Measurements from ENCODE around the gene SLC7A7. TPM values are rescaled to one million over a fixed set of nuclear protein-coding genes. Genes with fewer than 3 reads are reported as not detected.
"Not testable (repeated sequence)": the region's sequence is repeated elsewhere in the genome, so short reads cannot be mapped to it uniquely, and the experiment has no call there.

SLC7A7 gene
- total RNA-seq, 2 experiments from 2014 or later: 0.23 TPM; not detected in 1

GRCh38 chr14:22830443-22831010 is 15.3 kb upstream of the SLC7A7 start:
- no peaks in the 10 kb centered on the region for H3K27me3 Mint-ChIP-seq (ENCODE audit: low read depth)
- H3K36me3 Mint-ChIP-seq (ENCODE audit: low read depth): peaks cover 40% of the 10 kb centered on the region
- ATAC-seq (peak; percentile 20), DNase-seq (no peak)
- peaks cover 29% of the 10 kb centered on the region for H3K4me1 Mint-ChIP-seq (ENCODE audit: low read depth)
- peak overlapping the region; percentile 96 for H3K27ac Mint-ChIP-seq
- ChIA-PET CTCF (interaction anchor here (0.7 to 23.8 kb wide), 13 partner anchors 9 to 272 kb away, joined by 3 to 590 read pairs (median 4); partner anchors contain the start of genes AJUBA, LRP10, OXA1L and PRMT5), POLR2A (interaction anchor here (0.6 to 1.6 kb wide), 12 partner anchors 9 to 289 kb away, joined by 3 to 10 read pairs (median 4); partner anchors contain the start of genes ACIN1, C14orf119, CEBPE and DAD1)
- H3K4me3 Mint-ChIP-seq: peak overlapping the region; percentile 95
- peaks cover 3% of the 10 kb centered on the region for H3K9me3 Mint-ChIP-seq (ENCODE audit: insufficient read depth)

- no peaks in the 10 kb centered on the region for H3K27me3 Mint-ChIP-seq (ENCODE audit: low read depth)
- ATAC-seq: peak; percentile 93
- ChIA-PET CTCF (interaction anchor here (0.7 to 23.8 kb wide), 12 partner anchors 8 to 272 kb away, joined by 3 to 590 read pairs (median 4); partner anchors contain the start of genes LRP10, OXA1L and PRMT5), POLR2A (interaction anchor here (0.6 to 1.6 kb wide), 13 partner anchors 9 to 289 kb away, joined by 3 to 10 read pairs (median 4); partner anchors contain the start of genes ACIN1, C14orf119, CEBPE and DAD1)
- peak within 1 kb of the TSS; percentile 95 for H3K4me3 Mint-ChIP-seq
- H3K4me1 Mint-ChIP-seq (ENCODE audit: low read depth): peaks cover 32% of the 10 kb centered on the region
- H3K9me3 Mint-ChIP-seq (ENCODE audit: insufficient read depth): peaks cover 3% of the 10 kb centered on the region
- DNase-seq: peak; percentile 95
- H3K36me3 Mint-ChIP-seq (ENCODE audit: low read depth): peaks cover 34% of the 10 kb centered on the region
- H3K27ac Mint-ChIP-seq: peak within 1 kb of the TSS; percentile 96
These were observed 14.6 kb upstream of the SLC7A7 start, which contains the start of gene MRPL52 for GRCh38 chr14:22829661-22830442. MRPL52 (plus strand) TSS chr14:22829887; CDS start chr14:22829913, 26 bp downstream.

GRCh38 chr14:22829076-22829660 is 13.9 kb upstream of the SLC7A7 start:
- H3K9me3 Mint-ChIP-seq (ENCODE audit: insufficient read depth); H3K27me3 Mint-ChIP-seq (ENCODE audit: low read depth); ATAC-seq; DNase-seq: not testable (repeated sequence)
- ChIA-PET CTCF (interaction anchor here (2.2 to 23.8 kb wide), 4 partner anchors 26 to 259 kb away, joined by 10 to 590 read pairs (median 29); partner anchors contain the start of gene LRP10), POLR2A (interaction anchor here (0.6 to 1.1 kb wide), 3 partner anchors 22 to 127 kb away, joined by 3 read pairs; partner anchors contain the start of gene LRP10)
- H3K4me1 Mint-ChIP-seq (ENCODE audit: low read depth): peaks cover 39% of the 10 kb centered on the region
- H3K36me3 Mint-ChIP-seq (ENCODE audit: low read depth): peaks cover 28% of the 10 kb centered on the region
- peak overlapping the region; percentile 96 for H3K27ac Mint-ChIP-seq
- H3K4me3 Mint-ChIP-seq: peak overlapping the region; percentile 95

DNA sequence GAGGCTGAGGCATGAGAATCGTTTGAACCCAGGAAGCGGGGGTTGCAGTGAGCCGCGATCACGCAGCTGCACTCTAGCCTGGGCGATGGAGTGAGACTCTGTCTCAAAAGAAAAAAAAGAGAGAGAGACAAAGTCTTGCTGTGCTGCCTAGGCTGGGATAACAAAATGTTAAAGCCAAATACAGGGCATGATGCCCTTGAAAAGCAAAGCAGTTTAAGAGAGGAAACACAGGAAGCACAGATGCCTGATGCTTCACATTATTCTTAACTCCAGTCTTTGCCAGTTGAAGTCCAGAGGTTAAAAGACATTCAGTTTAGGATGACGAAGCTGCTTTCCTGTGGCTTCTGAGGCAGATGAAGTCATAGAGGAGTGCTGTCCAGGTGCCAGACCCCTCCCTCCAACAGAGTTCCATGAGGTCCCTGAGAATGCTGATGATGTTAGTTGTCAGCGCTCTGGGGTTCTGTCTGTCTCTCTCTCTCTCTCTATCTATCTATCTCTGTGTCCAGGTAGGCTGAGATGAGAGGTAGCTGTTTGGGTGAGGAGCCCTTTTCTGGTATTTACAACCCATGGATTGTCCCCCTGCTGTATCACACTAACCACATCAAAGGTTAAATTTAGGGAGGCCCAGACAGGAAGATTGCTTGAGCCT is 9.6 kb upstream of the SLC7A7 start:
- Mint-ChIP-seq H3K4me3 (no peak overlapping the region), H3K27ac (no peak overlapping the region), H3K27me3 (ENCODE audit: low read depth) (peaks cover 19% of the 10 kb centered on the region), H3K9me3 (ENCODE audit: insufficient read depth) (peaks cover 3% of the 10 kb centered on the region), H3K4me1 (ENCODE audit: low read depth) (peaks cover 35% of the 10 kb centered on the region), H3K36me3 (ENCODE audit: low read depth) (peaks cover 5% of the 10 kb centered on the region)
- ChIA-PET POLR2A (interaction anchor here (0.7 kb wide), 1 partner anchor 9 kb away, joined by 3 read pairs; no protein-coding TSS in a partner anchor), CTCF (interaction anchor here (1.0 to 23.8 kb wide), 12 partner anchors 15 to 268 kb away, joined by 3 to 590 read pairs (median 12); partner anchors contain the start of genes LRP10 and PRMT5)
- ATAC-seq (no peak), DNase-seq (no peak)

DNA sequence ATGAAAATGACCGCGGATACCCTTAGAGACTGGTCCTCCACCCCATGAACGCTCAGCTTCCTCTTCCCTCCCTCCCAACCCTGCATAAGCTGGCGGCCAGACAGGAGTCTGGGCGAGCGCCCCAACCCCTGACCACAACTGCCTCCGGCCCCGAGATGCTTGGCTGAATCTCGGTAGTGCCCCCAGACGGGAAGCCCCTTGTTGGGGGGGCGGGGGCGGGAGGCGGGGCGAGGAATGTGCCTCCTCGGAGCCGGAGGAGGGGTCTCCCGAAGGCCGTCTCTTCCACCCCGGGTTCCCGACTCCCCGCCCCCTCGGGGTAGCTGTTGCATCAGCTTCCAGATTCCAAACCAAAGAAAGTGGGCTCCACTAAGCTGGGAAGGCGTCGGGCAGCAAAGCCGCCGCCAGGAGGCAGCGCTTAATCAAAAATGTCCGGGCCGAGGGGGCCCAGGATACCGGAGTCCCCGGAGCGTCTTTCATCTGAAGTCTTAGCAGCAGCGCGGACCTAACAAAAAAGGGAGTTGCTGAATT is 7.4 kb upstream of the SLC7A7 start:
- ATAC-seq (peak; percentile 89), DNase-seq (peak; percentile 79)
- peaks cover 24% of the 10 kb centered on the region for H3K27me3 Mint-ChIP-seq (ENCODE audit: low read depth)
- H3K4me1 Mint-ChIP-seq (ENCODE audit: low read depth): peaks cover 32% of the 10 kb centered on the region
- ChIA-PET CTCF (interaction anchor here (0.6 to 23.8 kb wide), 43 partner anchors 8 to 1088 kb away, joined by 3 to 590 read pairs (median 6); partner anchors contain the start of genes CDH24, DAD1, HAUS4 and LRP10), POLR2A (interaction anchor here (0.9 to 1.3 kb wide), 2 partner anchors 31 to 48 kb away, joined by 3 to 8 read pairs; no protein-coding TSS in a partner anchor)
- no peaks in the 10 kb centered on the region for H3K36me3 Mint-ChIP-seq (ENCODE audit: low read depth)
- H3K4me3 Mint-ChIP-seq: peak overlapping the region; percentile 39
- H3K9me3 Mint-ChIP-seq (ENCODE audit: insufficient read depth): no peaks in the 10 kb centered on the region
- no peak overlapping the region for H3K27ac Mint-ChIP-seq

DNA sequence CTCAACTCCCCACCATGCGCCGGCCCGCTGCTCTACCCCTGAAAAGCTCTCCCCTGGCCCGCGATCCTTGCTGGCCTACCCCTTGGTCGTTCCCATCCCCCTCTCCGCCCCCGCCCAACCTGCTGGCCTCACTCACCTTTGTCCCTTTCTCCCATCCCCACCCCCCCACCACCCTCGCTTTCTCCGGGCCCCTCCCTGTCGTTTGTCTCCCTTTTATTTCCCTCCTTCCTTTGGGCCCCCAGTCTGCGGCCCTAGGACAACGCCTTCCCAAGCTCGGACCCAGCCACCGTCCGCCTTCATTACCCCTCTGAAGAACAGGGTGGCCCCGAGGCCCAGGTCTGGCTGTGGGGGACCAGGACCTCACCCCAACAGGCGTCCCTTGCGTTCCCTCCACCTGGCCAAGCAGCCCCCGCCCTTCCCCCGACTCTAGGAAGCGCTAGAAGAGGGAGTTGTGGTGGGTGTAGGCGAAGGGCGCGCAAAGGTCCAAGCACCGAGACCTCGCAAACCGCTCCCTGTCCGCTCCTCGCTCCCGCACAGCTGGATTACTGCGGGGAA is 6.9 kb upstream of the SLC7A7 start:
- ChIA-PET CTCF (interaction anchor here (0.6 to 23.8 kb wide), 26 partner anchors 8 to 251 kb away, joined by 3 to 590 read pairs (median 7); partner anchors contain the start of genes HAUS4, LRP10, OXA1L and RBM23), POLR2A (interaction anchor here (1.3 kb wide), 1 partner anchor 31 kb away, joined by 8 read pairs; no protein-coding TSS in a partner anchor)
- H3K4me3 Mint-ChIP-seq: peak overlapping the region; percentile 39
- peaks cover 32% of the 10 kb centered on the region for H3K4me1 Mint-ChIP-seq (ENCODE audit: low read depth)
- ATAC-seq (no peak), DNase-seq (no peak)
- H3K9me3 Mint-ChIP-seq (ENCODE audit: insufficient read depth): no peaks in the 10 kb centered on the region
- H3K27ac Mint-ChIP-seq: no peak overlapping the region
- no peaks in the 10 kb centered on the region for H3K36me3 Mint-ChIP-seq (ENCODE audit: low read depth)
- peaks cover 24% of the 10 kb centered on the region for H3K27me3 Mint-ChIP-seq (ENCODE audit: low read depth)

GRCh38 chr14:22821193-22822015 is 6.2 kb upstream of the SLC7A7 start:
- POLR2A ChIA-PET: interaction anchor here (0.8 kb wide), 1 partner anchor 41 kb away, joined by 4 read pairs; no protein-coding TSS in a partner anchor
- Mint-ChIP-seq H3K4me1 (ENCODE audit: low read depth) (peaks cover 32% of the 10 kb centered on the region), H3K36me3 (ENCODE audit: low read depth) (no peaks in the 10 kb centered on the region), H3K4me3 (peak overlapping the region; percentile 7), H3K27me3 (ENCODE audit: low read depth) (peaks cover 24% of the 10 kb centered on the region), H3K27ac (no peak overlapping the region), H3K9me3 (ENCODE audit: insufficient read depth) (no peaks in the 10 kb centered on the region)
- CTCF ChIA-PET: interaction anchor here (0.7 to 23.8 kb wide), 8 partner anchors 9 to 264 kb away, joined by 3 to 590 read pairs (median 4); no protein-coding TSS in a partner anchor
- no peak for ATAC-seq
- no peak for DNase-seq

- Mint-ChIP-seq H3K27ac (no peak overlapping the region), H3K27me3 (ENCODE audit: low read depth) (peaks cover 24% of the 10 kb centered on the region), H3K4me1 (ENCODE audit: low read depth) (peaks cover 34% of the 10 kb centered on the region), H3K9me3 (ENCODE audit: insufficient read depth) (no peaks in the 10 kb centered on the region), H3K4me3 (no peak overlapping the region), H3K36me3 (ENCODE audit: low read depth) (no peaks in the 10 kb centered on the region)
- ChIA-PET POLR2A (no interaction called here), CTCF (interaction anchor here (1.0 to 23.8 kb wide), 6 partner anchors 10 to 264 kb away, joined by 3 to 590 read pairs (median 4); no protein-coding TSS in a partner anchor)
- ATAC-seq (no peak), DNase-seq (no peak)
These were observed 5.5 kb upstream of the SLC7A7 start for GRCh38 chr14:22820731-22821130.

DNA sequence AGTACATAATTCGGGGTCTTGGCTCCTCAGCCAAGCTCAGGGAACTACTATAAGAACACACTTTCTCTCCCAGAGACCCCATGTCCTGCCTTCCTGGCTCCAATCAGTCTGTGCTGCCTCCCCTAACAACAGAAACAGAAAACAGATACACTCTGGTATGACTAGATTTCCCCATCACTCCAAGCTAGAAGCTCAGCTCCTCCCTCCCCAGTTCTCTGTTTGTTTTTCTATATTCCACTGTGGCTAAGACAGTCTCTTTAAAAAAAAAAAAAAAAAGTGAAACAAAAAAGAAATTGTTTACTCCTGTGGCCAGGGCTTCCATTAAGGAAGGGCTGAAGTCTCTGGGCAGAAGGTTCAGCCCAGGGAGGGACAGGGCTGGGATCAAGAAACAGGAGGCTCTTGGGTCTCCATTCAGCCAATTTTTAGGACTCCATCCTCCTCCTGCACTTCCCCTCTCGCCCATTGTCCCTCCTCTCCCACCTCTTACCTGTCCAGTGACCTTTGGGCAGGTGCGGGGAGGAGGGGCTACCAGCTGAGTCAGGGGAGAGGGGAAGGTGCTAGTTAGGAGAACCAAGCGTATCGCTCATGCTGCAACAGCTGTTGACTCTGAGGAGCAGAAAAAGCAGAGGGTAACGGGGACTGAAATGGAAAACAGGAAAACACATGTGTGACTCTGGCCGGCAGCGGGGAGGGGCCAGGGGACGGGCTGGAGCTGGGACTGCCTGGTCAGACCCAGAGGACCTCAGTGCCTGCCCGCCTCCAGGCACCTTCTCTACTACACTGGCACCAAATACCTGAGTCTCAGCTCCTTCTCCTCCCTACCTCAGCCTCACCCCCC is 4.1 kb upstream of the SLC7A7 start:
- H3K27me3 Mint-ChIP-seq (ENCODE audit: low read depth): peaks cover 27% of the 10 kb centered on the region
- H3K9me3 Mint-ChIP-seq (ENCODE audit: insufficient read depth): no peaks in the 10 kb centered on the region
- CTCF ChIA-PET: interaction anchor here (0.9 to 23.8 kb wide), 6 partner anchors 12 to 263 kb away, joined by 3 to 590 read pairs (median 5); no protein-coding TSS in a partner anchor
- no peak overlapping the region for H3K27ac Mint-ChIP-seq
- H3K36me3 Mint-ChIP-seq (ENCODE audit: low read depth): no peaks in the 10 kb centered on the region
- no peak overlapping the region for H3K4me3 Mint-ChIP-seq
- POLR2A ChIA-PET: interaction anchor here (1.2 kb wide), 1 partner anchor 249 kb away, joined by 4 read pairs; no protein-coding TSS in a partner anchor
- DNase-seq (no peak), ATAC-seq (peak; percentile 12)
- H3K4me1 Mint-ChIP-seq (ENCODE audit: low read depth): peaks cover 30% of the 10 kb centered on the region
